OCI-LY1 (cell line): ENCODE results near the gene CHST13.

Source experiments
- H2AFZ ChIP-seq: fragments of 200-600 bp; sonication (generic), shearing (Covaris generic); 2 replicates; pipeline ENCODE4 v1.6.0; 2014; ENCODE audit warnings: antibody characterized with exemption, mild to moderate bottlenecking, low read length
- H3F3A ChIP-seq: fragments of 200-600 bp; sonication (generic), shearing (Covaris generic); 2 replicates; pipeline ENCODE4 v1.6.0; 2014; ENCODE audit warnings: mild to moderate bottlenecking, antibody characterized with exemption, low read length, moderate library complexity; ENCODE audit not compliant: insufficient read depth
- H3K27ac ChIP-seq: fragments of 200-600 bp; sonication (generic); 2 replicates; pipeline ENCODE4 v1.5.1; 2014; ENCODE audit warnings: low read length, mixed run types, mild to moderate bottlenecking, low read depth; ENCODE audit not compliant: poor library complexity, severe bottlenecking
- H3K27me3 ChIP-seq: fragments of 200-600 bp; sonication (generic); 2 replicates; pipeline ENCODE4 v1.6.0; 2014; ENCODE audit warnings: antibody characterized with exemption, mild to moderate bottlenecking, low read length, moderate library complexity; ENCODE audit not compliant: insufficient read depth
- H3K36me3 ChIP-seq: fragments of 200-600 bp; sonication (generic); 2 replicates; pipeline ENCODE4 v1.6.1; 2014; ENCODE audit warnings: mild to moderate bottlenecking, antibody characterized with exemption, low read length, moderate library complexity, mixed read lengths; ENCODE audit not compliant: insufficient read depth
- H3K4me1 ChIP-seq: fragments of 200-600 bp; sonication (generic); 2 replicates; pipeline ENCODE4 v1.5.1; 2014; ENCODE audit warnings: mild to moderate bottlenecking, low read length, moderate library complexity; ENCODE audit not compliant: insufficient read depth, severe bottlenecking
- H3K4me2 ChIP-seq: fragments of 200-600 bp; sonication (generic), shearing (Covaris generic); 2 replicates; pipeline ENCODE4 v1.6.1; 2014; ENCODE audit warnings: low read length
- H3K4me3 ChIP-seq: fragments of 200-600 bp; sonication (generic); 2 replicates; pipeline ENCODE4 v1.5.1; 2014; ENCODE audit warnings: low read length, low read depth, mild to moderate bottlenecking, mixed read lengths; ENCODE audit not compliant: poor library complexity, severe bottlenecking
- H3K79me2 ChIP-seq: fragments of 200-600 bp; shearing (Covaris generic); 2 replicates; pipeline ENCODE4 v1.6.1; 2016; ENCODE audit warnings: mixed run types, low read length, mixed read lengths; ENCODE audit not compliant: insufficient read depth
- H3K9ac ChIP-seq: fragments of 200-600 bp; sonication (generic), shearing (Covaris generic); 2 replicates; pipeline ENCODE4 v1.6.1; 2014; ENCODE audit warnings: mild to moderate bottlenecking, low read length, mixed read lengths
- H3K9me2 ChIP-seq: fragments of 200-600 bp; sonication (generic), shearing (Covaris generic); 2 replicates; pipeline ENCODE4 v1.6.1; 2014; ENCODE audit warnings: low read depth, mild to moderate bottlenecking, low read length, mixed read lengths
- H3K9me3 ChIP-seq: fragments of 200-600 bp; shearing (Covaris generic); 2 replicates; pipeline ENCODE4 v1.6.1; 2014; ENCODE audit warnings: low read length, mixed read lengths
- H4K20me1 ChIP-seq: fragments of 200-600 bp; sonication (generic), shearing (Covaris generic); 2 replicates; pipeline ENCODE4 v1.6.0; 2016; ENCODE audit warnings: mild to moderate bottlenecking, low read length; ENCODE audit not compliant: insufficient read depth
- CTCF ChIP-seq: fragments of 200-600 bp; sonication (generic), shearing (Covaris generic); IDR thresholded peaks from 2 replicates; pipeline ENCODE4 v1.5.1; 2017; ENCODE audit warnings: mild to moderate bottlenecking, antibody characterized with exemption, low read length, moderate library complexity, mixed read lengths
- EZH2 ChIP-seq: fragments of 200-600 bp; sonication (generic), shearing (Covaris generic); IDR thresholded peaks from 2 replicates; pipeline ENCODE4 v1.8.0; 2017; ENCODE audit warnings: borderline replicate concordance, mixed run types, mild to moderate bottlenecking, antibody characterized with exemption, low read length, moderate library complexity, mixed read lengths

The CHST13 gene

GRCh38 chr3:126537730-126538281, 13.9 kb downstream of the CHST13 start:
- Histone ChIP-seq H3F3A (no peaks in the 10 kb centered on the region), H2AFZ (no peak overlapping the region), H3K4me3 (no peak overlapping the region), H3K4me1 (no peaks in the 10 kb centered on the region), H3K9me2 (no peaks in the 10 kb centered on the region), H3K9me3 (no peaks in the 10 kb centered on the region), H3K27me3 (no peaks in the 10 kb centered on the region), H3K79me2 (no peaks in the 10 kb centered on the region), H3K36me3 (no peaks in the 10 kb centered on the region), H4K20me1 (no peaks in the 10 kb centered on the region), H3K27ac (no peak overlapping the region), H3K4me2 (no peak overlapping the region), H3K9ac (no peak overlapping the region)
- TF ChIP-seq CTCF (no peak), EZH2 (no peak)

- no peak overlapping the region for H3K4me3 ChIP-seq
- no peaks in the 10 kb centered on the region for H4K20me1 ChIP-seq
- TF ChIP-seq EZH2, result no peak
- TF ChIP-seq CTCF, result no peak
- no peaks in the 10 kb centered on the region for H3K9me2 ChIP-seq
- H3K27me3 ChIP-seq, result no peaks in the 10 kb centered on the region
- H3K9me3 ChIP-seq, result no peaks in the 10 kb centered on the region
- H3K4me2 ChIP-seq, result no peak overlapping the region
- no peak overlapping the region for H3K27ac ChIP-seq
- no peaks in the 10 kb centered on the region for H3K79me2 ChIP-seq
- no peaks in the 10 kb centered on the region for H3K36me3 ChIP-seq
- H3K9ac ChIP-seq, result no peak overlapping the region
- no peak overlapping the region for H2AFZ ChIP-seq
- no peaks in the 10 kb centered on the region for H3K4me1 ChIP-seq
- no peaks in the 10 kb centered on the region for H3F3A ChIP-seq
Measured at GRCh38 chr3:126538316-126538715, 14.4 kb downstream of the CHST13 start.

GRCh38 chr3:126538966-126539365, 15.0 kb downstream of the CHST13 start:
- Histone ChIP-seq H4K20me1 (no peaks in the 10 kb centered on the region), H3K36me3 (no peaks in the 10 kb centered on the region), H3K4me3 (no peak overlapping the region), H3K4me1 (no peaks in the 10 kb centered on the region), H3K27me3 (no peaks in the 10 kb centered on the region), H3F3A (no peaks in the 10 kb centered on the region), H3K27ac (no peak overlapping the region), H3K9ac (no peak overlapping the region), H3K9me3 (no peaks in the 10 kb centered on the region), H3K79me2 (no peaks in the 10 kb centered on the region), H3K9me2 (no peaks in the 10 kb centered on the region), H3K4me2 (no peak overlapping the region), H2AFZ (no peak overlapping the region)
- TF ChIP-seq EZH2 (no peak), CTCF (no peak)
